Endometrial microvascular endothelial cells (primary cell): ENCODE measurements around the gene SLC51A. TPM values are rescaled to one million over a fixed set of nuclear protein-coding genes. Genes with fewer than 3 reads are reported as not detected.
"Not testable (repeated sequence)": the region's sequence is repeated elsewhere in the genome, so short reads cannot be mapped to it uniquely, and the experiment has no call there.

Experiments used
- in situ Hi-C: cut with HindIII; loops from 2 replicates; pipeline ENCODE4 v1.10.0; 2017; ENCODE audit warnings: low sequenced_read_pairs, low pct_unique_long_range_greater_than_20kb; ENCODE audit errors: inconsistent ontology term
- total RNA-seq: library from RNA; depleted of rRNA; stranded (reverse); fragments of >200 nt; gene quantifications from one replicate; pipeline ENCODE4 v1.2.3, GENCODE V29; 2015; ENCODE audit errors: inconsistent ontology term

SLC51A gene
- not detected for total RNA-seq

GRCh38 chr3:196216089-196216564, at the start of gene SLC51A:
SLC51A (plus strand) TSS chr3:196216534; CDS start chr3:196216713, 179 bp downstream.
- in situ Hi-C loops, result no loop called here

DNA sequence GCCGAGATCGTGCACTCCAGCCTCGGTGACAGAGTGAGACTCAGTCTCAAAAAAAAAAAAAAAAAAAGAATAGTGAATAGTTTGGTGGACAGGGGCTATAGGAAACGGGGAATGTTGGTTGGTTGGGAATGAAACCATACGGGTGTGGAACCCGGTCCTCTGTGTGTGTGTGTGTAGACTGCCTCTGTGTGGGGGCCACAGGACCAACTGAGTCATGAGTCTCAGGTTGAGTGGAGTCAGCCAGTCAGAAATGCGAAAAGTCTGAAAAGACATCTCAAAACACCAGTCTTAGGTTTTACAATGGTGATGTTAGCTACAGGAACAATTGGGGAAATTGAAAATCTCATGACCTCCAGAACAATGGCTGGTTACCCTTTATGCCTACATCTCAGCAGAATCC, 49.6 kb upstream of the SLC51A start:
- in situ Hi-C loops, result no loop called here

GRCh38 chr3:196168808-196169391, 47.4 kb upstream of the SLC51A start:
- in situ Hi-C loops, result no loop called here

DNA sequence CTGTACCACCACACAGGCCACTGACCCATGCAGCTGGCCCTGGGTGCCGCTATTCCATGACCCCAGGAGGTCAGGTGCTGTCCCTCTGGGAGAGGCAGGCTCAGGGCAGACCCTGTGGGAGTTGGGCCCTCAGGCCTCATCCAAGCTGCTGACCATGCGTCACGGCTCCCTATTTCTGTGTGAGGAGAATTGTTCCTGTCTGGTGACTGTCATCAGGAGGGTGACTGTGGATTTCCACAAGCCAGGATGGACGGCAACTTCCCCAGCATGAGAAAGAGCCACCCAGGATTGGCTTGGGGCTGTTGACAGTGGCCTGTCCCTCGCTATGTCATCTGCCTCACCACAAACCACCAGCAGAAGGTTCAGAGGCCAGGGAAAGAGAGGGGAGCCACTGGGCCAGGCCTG, 46.5 kb upstream of the SLC51A start:
- in situ Hi-C loops, result no loop called here

DNA sequence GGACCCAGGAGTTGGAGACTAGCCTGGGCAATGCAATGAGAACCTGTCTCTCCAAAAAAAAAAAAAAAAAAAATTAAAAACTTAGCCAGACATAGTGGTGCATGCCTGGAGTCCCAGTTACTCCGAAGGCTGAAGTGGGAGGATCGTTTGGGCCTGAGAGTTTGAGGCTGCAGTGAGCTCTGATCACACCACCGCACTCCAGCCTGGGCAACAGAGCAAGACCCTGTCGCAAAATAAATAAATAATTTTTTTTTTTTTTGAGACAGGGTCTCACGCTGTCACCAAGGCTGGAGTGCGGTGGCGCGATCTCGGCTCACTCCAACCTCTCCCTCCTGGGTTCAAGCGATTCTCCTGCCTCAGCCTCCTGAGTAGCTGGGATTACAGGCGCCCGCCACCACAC, 46.0 kb upstream of the SLC51A start:
- in situ Hi-C loops, result not testable (repeated sequence)

GRCh38 chr3:196174652-196175051, 41.7 kb upstream of the SLC51A start:
- in situ Hi-C loops, result no loop called here

GRCh38 chr3:196175116-196175625, 41.2 kb upstream of the SLC51A start:
- in situ Hi-C loops, result no loop called here

DNA sequence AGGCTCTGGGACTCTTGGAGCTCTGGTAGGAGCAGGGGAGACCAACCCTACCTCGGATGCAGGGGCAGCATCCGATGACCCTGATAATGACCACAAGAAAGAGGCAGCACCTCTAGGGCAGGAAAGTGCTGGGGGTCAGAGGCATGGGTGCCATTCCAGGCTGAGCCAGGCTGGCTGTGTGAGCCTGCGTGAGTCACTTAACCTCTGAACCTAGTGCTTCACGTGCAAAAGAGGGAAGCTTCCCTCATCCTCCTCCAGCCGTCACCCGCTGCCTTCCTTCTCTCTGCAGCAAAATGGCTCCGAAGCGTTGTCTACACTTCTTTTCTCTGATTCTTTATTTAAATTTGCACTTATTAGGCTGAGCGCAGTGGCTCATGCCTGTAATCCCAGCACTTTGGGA, 40.6 kb upstream of the SLC51A start:
- in situ Hi-C loops, result no loop called here

DNA sequence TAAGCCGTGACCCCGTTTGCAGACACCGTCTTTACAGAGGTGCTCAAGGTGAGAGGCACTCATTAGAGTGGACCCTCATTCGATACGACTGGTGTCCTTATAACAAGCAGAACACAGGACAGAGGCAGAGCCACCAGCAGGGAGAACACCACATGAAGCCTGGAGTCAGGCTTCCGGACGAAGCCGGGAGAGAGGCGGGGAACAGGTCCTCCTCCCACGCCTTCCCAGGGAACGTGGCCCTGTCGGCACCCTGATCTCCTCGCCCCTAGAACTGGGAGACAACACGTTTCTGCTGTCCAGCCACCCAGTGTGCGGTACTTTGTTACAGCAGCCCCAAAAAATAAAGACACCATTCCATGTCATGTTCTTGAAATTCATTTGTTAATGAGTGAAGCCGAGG, 38.8 kb upstream of the SLC51A start:
- in situ Hi-C loops, result no loop called here

GRCh38 chr3:196177967-196178366, 38.4 kb upstream of the SLC51A start:
- in situ Hi-C loops, result no loop called here

GRCh38 chr3:196178993-196179379, 37.3 kb upstream of the SLC51A start:
- in situ Hi-C loops, result no loop called here

- in situ Hi-C loops, result no loop called here
These were observed 36.7 kb upstream of the SLC51A start for GRCh38 chr3:196179380-196180308.

DNA sequence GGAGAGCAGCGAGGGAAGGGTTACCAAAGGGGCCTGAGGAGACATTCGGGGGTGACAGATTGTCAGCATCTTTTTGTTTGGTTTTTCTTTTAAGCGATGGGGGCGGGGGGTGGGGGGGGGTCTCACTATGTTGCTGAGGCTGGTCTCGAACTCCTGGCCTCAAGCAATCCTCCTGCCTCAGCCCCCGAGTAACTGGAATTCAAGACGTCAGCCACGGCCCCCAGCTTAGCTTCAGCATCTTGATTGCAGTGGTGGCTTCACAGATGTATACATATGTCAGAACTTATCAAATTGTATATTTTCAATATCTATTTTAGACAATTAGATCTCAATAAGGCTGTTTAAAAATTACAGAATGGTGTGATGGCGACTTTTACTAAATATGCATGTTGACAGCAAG, 36.0 kb upstream of the SLC51A start:
- in situ Hi-C loops, result no loop called here

GRCh38 chr3:196181127-196181546, 35.2 kb upstream of the SLC51A start:
- in situ Hi-C loops, result no loop called here

DNA sequence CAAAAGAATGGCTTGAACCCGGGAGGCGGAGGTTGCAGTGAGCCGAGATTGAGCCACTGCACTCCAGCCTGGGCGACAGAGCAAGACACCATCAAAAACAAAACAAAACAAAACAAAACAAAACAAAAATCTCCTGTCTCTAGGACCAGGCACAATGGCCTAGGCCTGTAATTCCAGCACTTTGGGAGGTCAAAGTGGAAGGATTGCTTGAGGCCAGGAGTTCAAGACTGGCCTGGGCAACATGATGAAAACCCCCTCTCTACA, 32.2 kb upstream of the SLC51A start:
- in situ Hi-C loops, result not testable (repeated sequence)

- in situ Hi-C loops, result no loop called here
These were observed 31.5 kb upstream of the SLC51A start for GRCh38 chr3:196184881-196185280.

- in situ Hi-C loops, result no loop called here
These were observed 29.4 kb upstream of the SLC51A start for GRCh38 chr3:196186651-196187573.

DNA sequence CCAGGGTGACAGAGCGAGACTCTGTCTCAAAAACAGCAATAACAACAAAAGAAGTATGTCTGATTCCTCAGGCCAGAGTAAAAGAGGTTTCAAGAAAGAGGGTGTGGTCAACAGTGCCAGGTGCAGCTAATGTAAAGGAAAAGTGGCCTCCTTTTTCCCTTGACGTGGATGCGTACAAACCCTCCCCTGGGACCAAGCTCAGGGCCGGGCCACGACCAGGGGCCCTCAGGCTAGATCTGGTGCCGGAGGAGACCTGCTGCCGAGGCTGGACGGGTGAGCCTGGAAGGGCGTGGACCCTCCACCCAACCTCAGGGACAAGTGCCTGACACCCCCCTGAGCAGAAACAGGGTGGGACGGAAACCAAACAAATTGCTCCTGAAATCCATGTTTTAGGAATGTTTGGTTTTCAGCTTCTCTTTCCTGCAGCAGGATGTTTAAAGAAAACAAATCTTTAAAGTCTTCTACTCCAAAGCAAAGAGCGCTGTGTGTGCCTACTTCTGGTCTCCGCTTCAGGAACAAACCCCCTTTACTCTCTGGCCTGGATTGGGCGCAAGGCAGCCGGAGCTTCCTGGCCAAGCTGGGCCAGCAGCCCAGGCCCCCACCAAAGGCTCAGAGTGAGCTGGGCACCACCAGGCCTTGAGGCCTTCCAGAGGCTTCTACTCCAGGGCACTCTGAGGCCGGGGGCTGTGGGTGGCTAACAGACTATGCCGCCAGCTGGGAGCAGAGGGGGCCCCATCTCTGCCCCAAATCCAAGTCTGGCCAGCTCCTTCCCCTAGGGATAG, 26.6 kb upstream of the SLC51A start:
- in situ Hi-C loops, result loop anchor here (10.0 kb wide), 1 partner anchor 115 kb away; no protein-coding TSS in a partner anchor
